Endothelial cell of umbilical vein (primary cell): ENCODE measurements around the gene MYO5B. TPM values are rescaled to one million over a fixed set of nuclear protein-coding genes. Genes with fewer than 3 reads are reported as not detected.

ENCODE experiments used
- BruUV-seq: library from RNA; stranded (reverse); fragments of 400-500 nt; replicated peaks from 2 replicates; lab custom pipeline; 2021; lab: Mats Ljungman, UMichigan
- CTCF ChIA-PET: fragments of 300-600, 350-600 bp; sonication (Branson Sonifier 250); formaldehyde crosslinking; loops from one replicate; lab custom pipeline; 2021; ENCODE audit warnings: antibody characterized with exemption, inconsistent platforms; lab: Charles Lee
- POLR2A ChIA-PET: fragments of 300-600, 350-600 bp; sonication (Branson Sonifier 250); formaldehyde crosslinking; loops from one replicate; lab custom pipeline; 2021; ENCODE audit warnings: antibody characterized with exemption, inconsistent platforms; lab: Charles Lee
- DNase-seq: peaks from one replicate; pipeline ENCODE4 v3.0.0-alpha.2; 2011; ENCODE audit warnings: low read depth, low spot score
- FAIRE-seq: peaks from 2 replicates; lab custom pipeline; 2011; peaks lifted over from hg19 to GRCh38; lab: Jason Lieb, UNC
- H2AFZ ChIP-seq: 2 replicates; pipeline ENCODE4 v1.6.0; 2012; ENCODE audit warnings: low read depth, low read length, control low read depth, inconsistent platforms
- H3K27ac ChIP-seq: 2 replicates; pipeline ENCODE4 v1.5.1; 2011; ENCODE audit warnings: low read depth, mild to moderate bottlenecking, control low read depth, low read length, moderate library complexity; ENCODE audit not compliant: insufficient read depth
- H3K27me3 ChIP-seq, 2 experiments: 2 replicates each; pipeline versions ENCODE4 v1.6.0 to v1.6.1; 2011; ENCODE audit warnings: low read length in 2 of 2, mixed read lengths in 1 of 2; ENCODE audit not compliant: control insufficient read depth in 2 of 2, insufficient read depth in 2 of 2
- H3K36me3 ChIP-seq, 2 experiments: 2 replicates in 1 of 2; 3 replicates in 1 of 2; pipeline ENCODE4 v1.5.1; 2011; ENCODE audit warnings: low read length in 2 of 2, mild to moderate bottlenecking in 1 of 2, moderate library complexity in 1 of 2; ENCODE audit not compliant: control insufficient read depth in 2 of 2, insufficient read depth in 2 of 2; ENCODE audit errors: extremely low read depth in 1 of 2
- H3K4me1 ChIP-seq: 3 replicates; pipeline ENCODE4 v1.5.1; 2011; ENCODE audit warnings: mild to moderate bottlenecking, low read length; ENCODE audit not compliant: control insufficient read depth, insufficient read depth; ENCODE audit errors: extremely low read depth
- H3K4me2 ChIP-seq: 2 replicates; pipeline ENCODE4 v1.6.1; 2011; ENCODE audit warnings: low read length, control low read depth, mixed read lengths; ENCODE audit not compliant: insufficient read depth
- H3K4me3 ChIP-seq, 3 experiments: fragments of 200-600 bp in 1 of 3; sonication (generic), shearing (Covaris generic) in 1 of 3; replicated peaks in 1 of 3; 2 replicates each; pipeline ENCODE4 v1.5.1; 2011 to 2016; ENCODE audit warnings: control low read depth in 3 of 3, low read length in 3 of 3, mild to moderate bottlenecking in 2 of 3, inconsistent platforms in 1 of 3, low read depth in 1 of 3, moderate library complexity in 1 of 3; ENCODE audit not compliant: insufficient read depth in 1 of 3
- H3K79me2 ChIP-seq: 2 replicates; pipeline ENCODE4 v1.6.0; 2012; ENCODE audit warnings: low read length, inconsistent platforms; ENCODE audit not compliant: control insufficient read depth, insufficient read depth
- H3K9ac ChIP-seq: replicated peaks from 2 replicates; pipeline ENCODE3; 2011; ENCODE audit warnings: low read length, control low read depth; ENCODE audit not compliant: insufficient read depth; ENCODE audit errors: extremely low read depth
- H3K9me1 ChIP-seq: replicated peaks from 3 replicates; pipeline ENCODE4 v1.6.0; 2011; ENCODE audit warnings: mild to moderate bottlenecking, low read length; ENCODE audit not compliant: control insufficient read depth, insufficient read depth; ENCODE audit errors: extremely low read depth
- H3K9me3 ChIP-seq: replicated peaks from 2 replicates; pipeline ENCODE4 v1.5.1; 2012; ENCODE audit warnings: low read length, inconsistent platforms; ENCODE audit not compliant: control insufficient read depth, insufficient read depth
- H4K20me1 ChIP-seq: replicated peaks from 2 replicates; pipeline ENCODE3; 2011; ENCODE audit warnings: mild to moderate bottlenecking, low read length; ENCODE audit not compliant: control insufficient read depth, insufficient read depth; ENCODE audit errors: extremely low read depth
- EZH2 ChIP-seq: IDR thresholded peaks from 2 replicates; pipeline ENCODE4 v1.6.1; 2012; ENCODE audit warnings: borderline replicate concordance, low read depth, mild to moderate bottlenecking, moderate library complexity, low read length, inconsistent platforms; ENCODE audit not compliant: severe bottlenecking
- FOS ChIP-seq: IDR thresholded peaks from 2 replicates; pipeline ENCODE4 v1.6.1; 2011; ENCODE audit warnings: mild to moderate bottlenecking, low read length, moderate library complexity, borderline replicate concordance; ENCODE audit not compliant: insufficient read depth
- GATA2 ChIP-seq: IDR thresholded peaks from 2 replicates; pipeline ENCODE4 v1.7.0; 2011; ENCODE audit warnings: low read depth, mild to moderate bottlenecking, moderate library complexity, mixed read lengths, low read length; ENCODE audit not compliant: insufficient read length, insufficient read depth
- JUN ChIP-seq: IDR thresholded peaks from 2 replicates; pipeline ENCODE4 v1.6.1; 2011; ENCODE audit warnings: borderline replicate concordance, low read depth; ENCODE audit not compliant: insufficient read length, insufficient read depth
- MYC ChIP-seq: IDR thresholded peaks from one replicate; pipeline ENCODE4 v1.6.1; 2011; ENCODE audit warnings: mild to moderate bottlenecking, low read depth, low read length
- POLR2A ChIP-seq: IDR thresholded peaks from 2 replicates; pipeline ENCODE4 v1.6.1; 2012; ENCODE audit warnings: low read depth, mild to moderate bottlenecking, control low read depth, low read length
- POLR2AphosphoS5 ChIP-seq: IDR thresholded peaks from 2 replicates; pipeline ENCODE4 v1.6.1; 2012; ENCODE audit warnings: low read depth, mild to moderate bottlenecking, control low read depth, low read length, moderate library complexity; ENCODE audit not compliant: insufficient read depth
- dilution Hi-C: fragments of 300-500 bp; cut with MboI; formaldehyde crosslinking; loops from one replicate; pipeline ENCODE4 v1.15.0; 2019; ENCODE audit warnings: low sequenced_read_pairs; ENCODE audit not compliant: extremely low pct_ligation_motif_present
- intact Hi-C: fragments of 100-400 bp; cut with micrococcal nuclease; formaldehyde crosslinking; loops from one replicate; pipeline ENCODE4 v1.10.0; 2022
- polyA plus RNA-seq, 4 experiments: library from polyadenylated mRNA; depleted of rRNA in 3 of 4; stranded (reverse) in 3 of 4; unstranded in 1 of 4; fragments of >200 nt; gene quantifications; 2 replicates each; pipeline versions ENCODE4 v1.2.1 to v1.2.3, GENCODE V29; 2011 to 2012; ENCODE audit warnings: missing spikeins in 1 of 4
- total RNA-seq: library from RNA; stranded (reverse); gene quantifications from 2 replicates; pipeline ENCODE4 v1.2.3, GENCODE V29; 2021
- TF ChIP-seq, protein P1 (sequence below), 2 donors: IDR thresholded peaks; 1 replicate in 1 of 2; 2 replicates in 1 of 2; pipeline ENCODE4 v1.5.1; 2011; ENCODE audit warnings: low read length in 2 of 2, mild to moderate bottlenecking in 2 of 2, moderate library complexity in 2 of 2, control low read depth in 1 of 2, inconsistent platforms in 1 of 2, low read depth in 1 of 2; ENCODE audit not compliant: insufficient read depth in 1 of 2; ENCODE audit errors: extremely low read depth in 1 of 2
- TF ChIP-seq, protein P2 (sequence below): IDR thresholded peaks from 2 replicates; pipeline ENCODE4 v1.6.1; 2011; ENCODE audit not compliant: insufficient read depth, insufficient read length

MYO5B gene
- total and polyA plus RNA-seq, 2 donors (not counting 3 experiments of a cell fraction or from before 2014, with no cell fraction given), result 0.54 to 1.1 TPM

DNA sequence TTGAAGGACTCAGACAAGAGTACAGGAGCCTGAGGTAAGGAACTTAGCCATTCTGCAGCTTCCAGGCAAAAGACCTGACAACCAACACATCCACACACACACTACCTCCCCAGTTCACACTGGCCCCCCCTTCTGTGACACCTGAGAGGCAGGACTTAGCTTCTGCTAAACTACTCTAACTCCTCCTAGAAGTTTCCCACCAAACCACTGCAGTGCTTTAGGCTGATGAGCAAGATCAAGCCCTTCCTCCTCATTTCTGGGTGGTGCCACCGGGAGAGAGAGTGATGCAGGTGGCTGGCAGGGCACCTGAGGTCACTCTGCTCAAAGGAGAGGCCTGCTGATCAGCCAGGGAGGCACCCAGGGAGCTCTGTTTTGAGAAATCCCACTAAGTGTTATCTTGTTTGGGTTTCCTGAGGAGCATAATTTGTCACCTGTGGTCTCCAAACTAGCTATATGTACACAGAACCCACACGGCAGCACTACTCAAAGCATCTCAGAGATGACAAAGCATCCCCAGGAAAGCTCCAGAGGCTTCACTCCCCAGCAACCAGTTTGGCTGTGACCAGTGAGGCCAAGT, 188.4 kb downstream of the MYO5B start:
- TF ChIP-seq, protein P1, sequence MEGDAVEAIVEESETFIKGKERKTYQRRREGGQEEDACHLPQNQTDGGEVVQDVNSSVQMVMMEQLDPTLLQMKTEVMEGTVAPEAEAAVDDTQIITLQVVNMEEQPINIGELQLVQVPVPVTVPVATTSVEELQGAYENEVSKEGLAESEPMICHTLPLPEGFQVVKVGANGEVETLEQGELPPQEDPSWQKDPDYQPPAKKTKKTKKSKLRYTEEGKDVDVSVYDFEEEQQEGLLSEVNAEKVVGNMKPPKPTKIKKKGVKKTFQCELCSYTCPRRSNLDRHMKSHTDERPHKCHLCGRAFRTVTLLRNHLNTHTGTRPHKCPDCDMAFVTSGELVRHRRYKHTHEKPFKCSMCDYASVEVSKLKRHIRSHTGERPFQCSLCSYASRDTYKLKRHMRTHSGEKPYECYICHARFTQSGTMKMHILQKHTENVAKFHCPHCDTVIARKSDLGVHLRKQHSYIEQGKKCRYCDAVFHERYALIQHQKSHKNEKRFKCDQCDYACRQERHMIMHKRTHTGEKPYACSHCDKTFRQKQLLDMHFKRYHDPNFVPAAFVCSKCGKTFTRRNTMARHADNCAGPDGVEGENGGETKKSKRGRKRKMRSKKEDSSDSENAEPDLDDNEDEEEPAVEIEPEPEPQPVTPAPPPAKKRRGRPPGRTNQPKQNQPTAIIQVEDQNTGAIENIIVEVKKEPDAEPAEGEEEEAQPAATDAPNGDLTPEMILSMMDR (IDR thresholded peaks at IDR 0.05; ENCODE audit: extremely low read depth in 1 of 2, insufficient read depth in 1 of 2, low read depth in 1 of 2, low read length in 2 of 2), result no peak
- no peak for TF ChIP-seq MYC
- TF ChIP-seq, protein P2, sequence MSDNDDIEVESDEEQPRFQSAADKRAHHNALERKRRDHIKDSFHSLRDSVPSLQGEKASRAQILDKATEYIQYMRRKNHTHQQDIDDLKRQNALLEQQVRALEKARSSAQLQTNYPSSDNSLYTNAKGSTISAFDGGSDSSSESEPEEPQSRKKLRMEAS, result no peak
- TF ChIP-seq POLR2A, result no peak
- TF ChIP-seq GATA2, result no peak
- TF ChIP-seq POLR2AphosphoS5, result no peak
- no peak for TF ChIP-seq FOS
- TF ChIP-seq JUN, result no peak
- no peak for TF ChIP-seq EZH2
- dilution Hi-C loops (no loop called here), intact Hi-C loops (loop anchor here (10.0 kb wide), 1 partner anchor 418 kb away; no protein-coding TSS in a partner anchor)
- ChIA-PET POLR2A (no interaction called here), CTCF (interaction anchor here (2.5 kb wide), 1 partner anchor 351 kb away, joined by 9 read pairs; no protein-coding TSS in a partner anchor)
- no peak overlapping the region for H2AFZ ChIP-seq
- DNase-seq (no peak), FAIRE-seq (no peak)
- H3K4me1 ChIP-seq, result no peaks in the 10 kb centered on the region
- H3K36me3 ChIP-seq, result no peaks in the 10 kb centered on the region
- no peaks in the 10 kb centered on the region for H3K79me2 ChIP-seq
- no peak overlapping the region for H3K4me2 ChIP-seq
- no peak overlapping the region for H3K4me3 ChIP-seq
- H3K9ac ChIP-seq, result no peak overlapping the region
- H4K20me1 ChIP-seq, result no peaks in the 10 kb centered on the region
- H3K9me1 ChIP-seq, result no peaks in the 10 kb centered on the region
- BruUV-seq, result no TSS peak
- no peaks in the 10 kb centered on the region for H3K9me3 ChIP-seq
- H3K27me3 ChIP-seq, result peaks cover 0 to 2% of the 10 kb centered on the region in 2 experiments
- H3K27ac ChIP-seq, result no peak overlapping the region
